Stimulated activated CD4-positive, alpha-beta T cell treated with anti-CD3 and anti-CD28 coated beads, Interleukin-1b, Interleukin-23, amount 100 ng/mL, for 48 hours (primary cell): Measurements from ENCODE around the gene HAUS7.

ENCODE experiments used
- DNase-seq: peaks from one replicate; pipeline ENCODE4 v3.0.0-alpha.2; 2020

The HAUS7 gene

GRCh38 chrX:153498453-153498852, 28.1 kb upstream of the HAUS7 start:
- no peak for DNase-seq

GRCh38 chrX:153496590-153496959, 26.2 kb upstream of the HAUS7 start:
- DNase-seq = no peak

- no peak for DNase-seq
Observed at GRCh38 chrX:153495903-153496589, 25.7 kb upstream of the HAUS7 start.

GRCh38 chrX:153495362-153495751, 25.0 kb upstream of the HAUS7 start:
- no peak for DNase-seq

DNA sequence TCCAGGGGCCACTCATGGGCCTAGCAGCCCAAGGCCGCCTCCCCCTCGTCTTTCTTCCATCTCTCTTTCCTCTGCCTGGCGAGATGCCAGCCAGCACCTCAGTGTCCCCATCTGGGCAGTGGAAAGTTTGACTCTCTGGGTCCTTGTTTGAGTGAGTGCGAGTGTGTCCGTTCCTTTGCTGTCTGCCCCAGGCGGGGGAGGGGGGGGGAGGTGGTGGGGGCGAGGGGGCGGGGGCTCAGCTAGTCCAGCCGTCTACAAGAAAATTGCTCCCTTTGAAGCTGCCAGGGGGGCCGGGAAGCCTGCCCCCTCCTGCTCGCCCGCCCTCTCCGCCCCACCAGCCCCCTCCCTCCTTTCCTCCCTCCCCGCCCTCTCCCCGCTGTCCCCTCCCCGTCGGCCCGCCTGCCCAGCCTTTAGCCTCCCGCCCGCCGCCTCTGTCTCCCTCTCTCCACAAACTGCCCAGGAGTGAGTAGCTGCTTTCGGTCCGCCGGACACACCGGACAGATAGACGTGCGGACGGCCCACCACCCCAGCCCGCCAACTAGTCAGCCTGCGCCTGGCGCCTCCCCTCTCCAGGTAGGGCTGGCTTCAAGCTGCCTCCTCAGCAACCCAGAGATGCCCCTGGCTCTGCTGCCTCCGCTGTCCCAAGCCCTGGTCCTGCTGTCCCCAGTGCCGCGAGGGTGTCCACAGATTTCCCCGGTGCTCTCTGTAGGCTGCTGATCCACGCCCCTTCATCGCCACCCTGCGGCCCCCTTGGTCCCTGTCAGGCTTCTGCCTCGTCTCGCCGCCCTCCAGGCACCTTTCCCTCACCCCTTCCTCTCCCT, 24.4 kb upstream of the HAUS7 start, which contains the start of gene BGN:
Gene BGN, plus strand, starts transcription at position 440 of the 821 bp plus-strand sequence. CDS start 9,652 bp downstream, outside the sequence.
- DNase-seq = peak; percentile 8

GRCh38 chrX:153494061-153494460, 23.7 kb upstream of the HAUS7 start:
- no peak for DNase-seq

DNA sequence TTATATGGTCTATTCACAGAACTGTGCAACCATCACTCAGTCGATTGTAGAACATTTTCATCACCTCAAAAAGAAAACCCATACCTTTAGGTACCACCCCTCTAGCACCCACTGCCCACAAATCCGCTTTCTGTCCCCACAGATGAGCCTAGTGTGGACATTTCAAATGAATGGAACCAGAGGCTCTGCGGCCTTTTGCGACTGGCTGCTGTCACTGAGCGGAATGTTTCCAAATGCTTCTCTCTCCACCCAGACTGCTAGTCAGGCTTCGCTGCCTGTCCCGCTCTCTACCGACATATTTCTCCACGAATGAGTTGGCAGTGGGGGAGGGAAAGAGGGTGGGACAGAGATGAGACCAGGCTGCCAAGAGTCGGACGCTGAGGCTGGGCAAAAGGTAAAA, 22.7 kb upstream of the HAUS7 start:
- no peak for DNase-seq

GRCh38 chrX:153492543-153492942, 22.2 kb upstream of the HAUS7 start:
- no peak for DNase-seq

- DNase-seq = no peak
Observed at GRCh38 chrX:153491918-153492317, 21.5 kb upstream of the HAUS7 start.

GRCh38 chrX:153491351-153491914, 21.1 kb upstream of the HAUS7 start:
- DNase-seq = no peak

DNA sequence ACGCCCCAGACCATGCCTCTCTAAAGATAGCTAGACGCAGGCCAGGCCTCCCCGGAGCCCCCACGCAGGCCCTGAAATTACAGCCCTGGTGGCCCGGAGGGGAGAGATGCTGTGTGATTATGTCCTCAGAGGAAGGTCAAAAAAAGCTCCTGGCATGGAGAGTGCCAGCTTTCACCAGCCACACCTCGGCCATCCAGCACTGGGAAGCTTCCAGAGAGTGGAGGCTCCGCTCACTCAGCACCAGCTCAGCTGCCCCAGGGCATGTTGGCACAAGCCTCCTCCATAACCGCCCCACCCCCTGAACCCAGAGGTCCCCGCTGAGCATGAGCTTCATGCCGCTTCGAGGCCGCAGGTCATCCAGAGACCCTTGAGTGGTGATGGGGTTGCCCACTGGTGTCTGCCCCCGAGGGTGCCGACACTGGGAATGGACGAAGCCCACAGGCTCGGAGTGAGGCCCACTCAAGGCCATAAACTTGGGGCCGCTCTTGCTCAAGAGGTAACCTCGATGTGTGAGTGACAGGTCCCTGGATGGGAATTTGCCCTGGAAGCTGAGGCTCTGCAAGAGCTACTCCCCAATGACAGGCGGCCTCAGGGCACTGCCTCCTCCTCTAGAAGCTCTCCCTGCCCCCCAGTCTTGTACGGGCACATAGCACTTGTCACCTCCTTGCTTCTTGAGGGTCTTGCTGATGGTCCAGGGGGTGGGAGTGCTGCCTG, 20.0 kb upstream of the HAUS7 start:
- no peak for DNase-seq

- DNase-seq = no peak
Observed at GRCh38 chrX:153488231-153488914, 18.0 kb upstream of the HAUS7 start.

DNA sequence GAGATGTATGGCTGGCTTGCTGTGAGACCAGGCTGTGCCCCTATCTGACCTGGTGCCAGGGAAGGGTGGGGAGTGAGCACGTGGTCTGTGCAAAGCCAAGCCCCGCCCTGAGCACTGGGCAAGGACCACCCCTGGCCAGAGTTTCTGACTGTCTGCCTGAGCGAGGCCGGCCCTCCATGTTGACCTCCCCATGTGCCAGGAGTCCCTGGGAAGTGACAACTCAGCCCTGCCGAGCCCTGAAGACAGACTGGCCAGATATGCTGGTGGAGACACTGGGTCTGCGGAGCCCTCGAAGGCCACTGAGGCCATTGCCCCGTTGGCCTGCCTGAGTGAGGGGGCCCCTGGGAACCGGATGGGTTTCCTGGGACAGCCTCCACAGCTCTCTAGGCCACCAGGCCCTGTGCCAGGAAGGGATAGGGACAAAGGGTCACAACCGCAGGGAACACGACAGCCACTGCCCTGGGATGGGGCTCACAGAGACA, 17.3 kb upstream of the HAUS7 start:
- DNase-seq = no peak

- DNase-seq = no peak
Observed at GRCh38 chrX:153486171-153486570, 15.8 kb upstream of the HAUS7 start.

- DNase-seq = no peak
Observed at GRCh38 chrX:153485396-153486080, 15.2 kb upstream of the HAUS7 start.

- no peak for DNase-seq
Observed at GRCh38 chrX:153482376-153483015, 12.1 kb upstream of the HAUS7 start.

GRCh38 chrX:153481043-153481442, 10.7 kb upstream of the HAUS7 start:
- DNase-seq = no peak

DNA sequence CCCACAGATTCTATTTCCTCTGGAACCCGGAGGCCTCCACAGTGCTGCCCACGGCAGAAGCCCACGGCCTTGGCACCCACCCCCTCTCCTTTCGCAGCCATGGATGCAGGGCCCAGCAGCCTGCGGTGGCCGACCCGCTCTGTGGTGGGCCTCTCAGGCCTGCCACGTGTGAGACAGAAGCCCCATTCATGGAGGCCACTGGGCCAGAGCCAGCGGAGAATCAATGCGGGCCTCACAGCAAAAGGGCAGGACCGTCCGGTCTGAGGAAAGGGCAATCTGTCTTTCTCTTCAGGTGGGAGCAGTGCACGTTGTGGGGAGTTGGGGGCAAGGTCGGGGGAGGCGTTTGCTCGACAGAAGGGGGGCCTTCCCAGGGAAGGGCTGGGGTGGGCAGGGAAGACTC, 8.4 kb upstream of the HAUS7 start:
- DNase-seq = no peak

GRCh38 chrX:153477901-153478300, 7.5 kb upstream of the HAUS7 start:
- DNase-seq = no peak

GRCh38 chrX:153477364-153477857, 7.0 kb upstream of the HAUS7 start:
- no peak for DNase-seq

GRCh38 chrX:153476666-153477363, 6.4 kb upstream of the HAUS7 start:
- no peak for DNase-seq
